HepG2 (cell line): Measurements from ENCODE around the gene APC2. TPM values are rescaled to one million over a fixed set of nuclear protein-coding genes. Genes with fewer than 3 reads are reported as not detected.

Source experiments
- CC2D1A ChIP-seq: sonication (generic); formaldehyde crosslinking; IDR thresholded peaks from 2 replicates; pipeline ENCODE4 v1.8.1; 2023; ENCODE audit warnings: mild to moderate bottlenecking, missing genetic modification reagents
- DMAP1 ChIP-seq: IDR thresholded peaks from 2 replicates; pipeline ENCODE4 v1.6.1; 2016
- ERF ChIP-seq: IDR thresholded peaks from 2 replicates; pipeline ENCODE4 v1.6.1; 2018; ENCODE audit warnings: missing biosample characterization, missing genetic modification reagents
- JUNB ChIP-seq: sonication (generic); formaldehyde crosslinking; IDR thresholded peaks from 2 replicates; pipeline ENCODE4 v1.8.0; 2022; ENCODE audit warnings: missing genetic modification reagents, mild to moderate bottlenecking, borderline replicate concordance
- KLF16 ChIP-seq, 2 experiments: sonication (generic) in 1 of 2; formaldehyde crosslinking in 1 of 2; IDR thresholded peaks; 2 replicates each; pipeline versions ENCODE4 v1.6.1 to v1.8.0; 2016 to 2023; ENCODE audit warnings: missing genetic modification reagents in 2 of 2, missing compliant biosample characterization in 1 of 2
- SNAI1 ChIP-seq: sonication (generic); formaldehyde crosslinking; IDR thresholded peaks from 2 replicates; pipeline ENCODE4 v1.5.0; 2020; ENCODE audit warnings: mild to moderate bottlenecking, missing genetic modification reagents, borderline replicate concordance
- TFE3 ChIP-seq: IDR thresholded peaks from 2 replicates; pipeline ENCODE4 v1.6.1; 2016
- U2AF1 ChIP-seq: fragments of 200-400 bp; formaldehyde crosslinking; optimal IDR thresholded peaks from 2 replicates; pipeline ENCODE3; 2017; ENCODE audit warnings: mild to moderate bottlenecking, low read depth, low read length
- ZBTB38 ChIP-seq: sonication (generic); formaldehyde crosslinking; IDR thresholded peaks from 2 replicates; pipeline ENCODE4 v1.5.1; 2020; ENCODE audit warnings: mild to moderate bottlenecking, missing genetic modification reagents
- ZBTB44 ChIP-seq: sonication (generic); formaldehyde crosslinking; IDR thresholded peaks from 2 replicates; pipeline ENCODE4 v1.4.0; 2020; ENCODE audit warnings: missing genetic modification reagents
- ZMYM3 ChIP-seq: sonication (generic); formaldehyde crosslinking; IDR thresholded peaks from 2 replicates; pipeline ENCODE4 v1.5.1; 2020; ENCODE audit warnings: mild to moderate bottlenecking, missing genetic modification reagents
- ZNF263 ChIP-seq: sonication (generic); formaldehyde crosslinking; IDR thresholded peaks from 2 replicates; pipeline ENCODE4 v1.4.0; 2020; ENCODE audit warnings: missing genetic modification reagents
- ZNF577 ChIP-seq: sonication (generic); formaldehyde crosslinking; IDR thresholded peaks from 2 replicates; pipeline ENCODE4 v1.4.0; 2020; ENCODE audit warnings: mild to moderate bottlenecking, low read depth, missing genetic modification reagents, borderline replicate concordance
- ZNF775 ChIP-seq: sonication (generic); formaldehyde crosslinking; IDR thresholded peaks from 2 replicates; pipeline ENCODE4 v1.4.0; 2020; ENCODE audit warnings: missing genetic modification reagents, mild to moderate bottlenecking, moderate library complexity, borderline replicate concordance
- ZSCAN29 ChIP-seq: sonication (generic); formaldehyde crosslinking; conservative IDR thresholded peaks from 2 replicates; pipeline ENCODE4 v1.4.0; 2020; ENCODE audit warnings: mild to moderate bottlenecking, missing genetic modification reagents
- polyA plus RNA-seq, 8 experiments: library from polyadenylated mRNA; depleted of rRNA in 3 of 8; stranded (reverse) in 7 of 8; unstranded in 1 of 8; fragments of >200 nt; fragmentation: Illumina TruSeq in 4 of 8; extraction: Trizol in 4 of 8; gene quantifications; 2 replicates each; pipeline versions ENCODE4 v1.2.1 to v1.2.3, GENCODE V29; 2011 to 2016; ENCODE audit warnings: low read depth in 4 of 8, missing spikeins in 1 of 8, mixed read lengths in 1 of 8; ENCODE audit not compliant: insufficient read depth in 1 of 8
- total RNA-seq, 5 experiments: library from RNA; depleted of rRNA; stranded (reverse); fragments of >200 nt; fragmentation: Illumina TruSeq; extraction: Trizol; gene quantifications; 2 replicates each; pipeline ENCODE4 v1.2.3, GENCODE V29; 2016; ENCODE audit warnings: low read depth in 1 of 5
- TF ChIP-seq, protein P1 (sequence below): sonication (generic); formaldehyde crosslinking; IDR thresholded peaks from 2 replicates; pipeline ENCODE4 v1.4.0; 2020; ENCODE audit warnings: missing genetic modification reagents, borderline replicate concordance
- TF ChIP-seq, protein P2 (sequence below): sonication (generic); formaldehyde crosslinking; IDR thresholded peaks from 2 replicates; pipeline ENCODE4 v1.5.0; 2020; ENCODE audit warnings: mild to moderate bottlenecking, missing genetic modification reagents
- TF ChIP-seq, protein P3 (sequence below): IDR thresholded peaks from 2 replicates; pipeline ENCODE4 v1.6.1; 2012; ENCODE audit warnings: inconsistent platforms

Gene APC2
- total and polyA plus RNA-seq, 2 of the 13 experiments (the other 11 are each of a cell fraction or from before 2014, with no cell fraction given) = 0.08 to 0.22 TPM

GRCh38 chr19:1445185-1445931 lies 4.6 kb upstream of the APC2 start (continued):
- TF ChIP-seq DMAP1 (CRISPR knock-in tag) = 0 out of 2 replicates have a peak, but pooled peaks have one; percentile 26
- TF ChIP-seq TFE3 = peak; percentile 14; the same call in 1 of the 2 replicates
- no peak for TF ChIP-seq CC2D1A (CRISPR knock-in tag)
- TF ChIP-seq ZBTB38 (CRISPR knock-in tag) = peak; percentile 69; the same call in 1 of the 2 replicates
- peak; percentile 58; the same call in 1 of the 2 replicates for TF ChIP-seq ZSCAN29 (CRISPR knock-in tag)
- TF ChIP-seq KLF16 (CRISPR knock-in tag; IDR thresholded peaks at IDR 0.05) = peak in 1 of 2 experiments; percentile 73; a peak in 1 of 4 replicates
- 0 out of 2 replicates have a peak, but pooled peaks have one; percentile 13 for TF ChIP-seq ZNF263 (CRISPR knock-in tag)
- TF ChIP-seq ZNF775 (CRISPR knock-in tag) = no peak
- no peak for TF ChIP-seq SNAI1
- TF ChIP-seq, protein P1, sequence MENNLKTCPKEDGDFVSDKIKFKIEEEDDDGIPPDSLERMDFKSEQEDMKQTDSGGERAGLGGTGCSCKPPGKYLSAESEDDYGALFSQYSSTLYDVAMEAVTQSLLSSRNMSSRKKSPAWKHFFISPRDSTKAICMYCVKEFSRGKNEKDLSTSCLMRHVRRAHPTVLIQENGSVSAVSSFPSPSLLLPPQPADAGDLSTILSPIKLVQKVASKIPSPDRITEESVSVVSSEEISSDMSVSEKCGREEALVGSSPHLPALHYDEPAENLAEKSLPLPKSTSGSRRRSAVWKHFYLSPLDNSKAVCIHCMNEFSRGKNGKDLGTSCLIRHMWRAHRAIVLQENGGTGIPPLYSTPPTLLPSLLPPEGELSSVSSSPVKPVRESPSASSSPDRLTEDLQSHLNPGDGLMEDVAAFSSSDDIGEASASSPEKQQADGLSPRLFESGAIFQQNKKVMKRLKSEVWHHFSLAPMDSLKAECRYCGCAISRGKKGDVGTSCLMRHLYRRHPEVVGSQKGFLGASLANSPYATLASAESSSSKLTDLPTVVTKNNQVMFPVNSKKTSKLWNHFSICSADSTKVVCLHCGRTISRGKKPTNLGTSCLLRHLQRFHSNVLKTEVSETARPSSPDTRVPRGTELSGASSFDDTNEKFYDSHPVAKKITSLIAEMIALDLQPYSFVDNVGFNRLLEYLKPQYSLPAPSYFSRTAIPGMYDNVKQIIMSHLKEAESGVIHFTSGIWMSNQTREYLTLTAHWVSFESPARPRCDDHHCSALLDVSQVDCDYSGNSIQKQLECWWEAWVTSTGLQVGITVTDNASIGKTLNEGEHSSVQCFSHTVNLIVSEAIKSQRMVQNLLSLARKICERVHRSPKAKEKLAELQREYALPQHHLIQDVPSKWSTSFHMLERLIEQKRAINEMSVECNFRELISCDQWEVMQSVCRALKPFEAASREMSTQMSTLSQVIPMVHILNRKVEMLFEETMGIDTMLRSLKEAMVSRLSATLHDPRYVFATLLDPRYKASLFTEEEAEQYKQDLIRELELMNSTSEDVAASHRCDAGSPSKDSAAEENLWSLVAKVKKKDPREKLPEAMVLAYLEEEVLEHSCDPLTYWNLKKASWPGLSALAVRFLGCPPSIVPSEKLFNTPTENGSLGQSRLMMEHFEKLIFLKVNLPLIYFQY = peak; percentile 55; the same call in 1 of the 2 replicates
- TF ChIP-seq, protein P2, sequence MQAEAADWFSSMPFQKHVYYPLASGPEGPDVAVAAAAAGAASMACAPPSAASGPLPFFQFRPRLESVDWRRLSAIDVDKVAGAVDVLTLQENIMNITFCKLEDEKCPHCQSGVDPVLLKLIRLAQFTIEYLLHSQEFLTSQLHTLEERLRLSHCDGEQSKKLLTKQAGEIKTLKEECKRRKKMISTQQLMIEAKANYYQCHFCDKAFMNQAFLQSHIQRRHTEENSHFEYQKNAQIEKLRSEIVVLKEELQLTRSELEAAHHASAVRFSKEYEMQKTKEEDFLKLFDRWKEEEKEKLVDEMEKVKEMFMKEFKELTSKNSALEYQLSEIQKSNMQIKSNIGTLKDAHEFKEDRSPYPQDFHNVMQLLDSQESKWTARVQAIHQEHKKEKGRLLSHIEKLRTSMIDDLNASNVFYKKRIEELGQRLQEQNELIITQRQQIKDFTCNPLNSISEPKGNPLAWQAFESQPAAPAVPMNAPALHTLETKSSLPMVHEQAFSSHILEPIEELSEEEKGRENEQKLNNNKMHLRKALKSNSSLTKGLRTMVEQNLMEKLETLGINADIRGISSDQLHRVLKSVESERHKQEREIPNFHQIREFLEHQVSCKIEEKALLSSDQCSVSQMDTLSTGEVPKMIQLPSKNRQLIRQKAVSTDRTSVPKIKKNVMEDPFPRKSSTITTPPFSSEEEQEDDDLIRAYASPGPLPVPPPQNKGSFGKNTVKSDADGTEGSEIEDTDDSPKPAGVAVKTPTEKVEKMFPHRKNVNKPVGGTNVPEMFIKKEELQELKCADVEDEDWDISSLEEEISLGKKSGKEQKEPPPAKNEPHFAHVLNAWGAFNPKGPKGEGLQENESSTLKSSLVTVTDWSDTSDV (CRISPR knock-in tag) = 0 out of 2 replicates have a peak, but pooled peaks have one; percentile 6
- TF ChIP-seq, protein P3, sequence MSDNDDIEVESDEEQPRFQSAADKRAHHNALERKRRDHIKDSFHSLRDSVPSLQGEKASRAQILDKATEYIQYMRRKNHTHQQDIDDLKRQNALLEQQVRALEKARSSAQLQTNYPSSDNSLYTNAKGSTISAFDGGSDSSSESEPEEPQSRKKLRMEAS = no peak; the same call in 1 of the 2 replicates
- peak; percentile 33; the same call in 1 of the 2 replicates for TF ChIP-seq ERF
- no peak for TF ChIP-seq ZNF577 (CRISPR knock-in tag)
- no peak for TF ChIP-seq ZBTB44
- peak; percentile 91 for TF ChIP-seq ZMYM3 (CRISPR knock-in tag)
- TF ChIP-seq U2AF1 = no peak
- TF ChIP-seq JUNB (CRISPR knock-in tag) = no peak
